Measurements from ENCODE around the gene SH3BP1.
"Not testable (repeated sequence)": the region's sequence is repeated elsewhere in the genome, so short reads cannot be mapped to it uniquely, and the experiment has no call there.

The SH3BP1 gene

DNA sequence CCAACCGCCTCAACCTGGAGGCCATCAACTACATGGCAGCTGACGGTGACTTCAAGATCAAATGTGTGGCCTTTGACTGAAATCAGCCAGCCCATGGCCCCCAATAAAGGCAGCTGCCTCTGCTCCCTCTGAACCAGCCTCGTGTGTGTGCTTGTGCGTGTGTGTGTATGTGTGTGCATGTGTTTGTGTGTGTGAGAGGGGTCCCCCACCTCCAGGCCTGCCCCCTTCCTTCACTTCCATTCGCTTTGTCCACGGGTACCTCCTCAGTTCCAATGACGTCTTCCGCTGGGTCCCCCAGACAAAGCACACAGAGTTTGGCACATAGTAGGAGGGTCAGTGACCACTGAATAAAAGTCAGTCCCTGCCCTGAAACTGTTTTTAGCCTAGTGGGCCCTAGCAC lies 40.2 kb downstream of the SH3BP1 start:
- no peak for DNase-seq (ENCODE audit: low spot score)

DNA sequence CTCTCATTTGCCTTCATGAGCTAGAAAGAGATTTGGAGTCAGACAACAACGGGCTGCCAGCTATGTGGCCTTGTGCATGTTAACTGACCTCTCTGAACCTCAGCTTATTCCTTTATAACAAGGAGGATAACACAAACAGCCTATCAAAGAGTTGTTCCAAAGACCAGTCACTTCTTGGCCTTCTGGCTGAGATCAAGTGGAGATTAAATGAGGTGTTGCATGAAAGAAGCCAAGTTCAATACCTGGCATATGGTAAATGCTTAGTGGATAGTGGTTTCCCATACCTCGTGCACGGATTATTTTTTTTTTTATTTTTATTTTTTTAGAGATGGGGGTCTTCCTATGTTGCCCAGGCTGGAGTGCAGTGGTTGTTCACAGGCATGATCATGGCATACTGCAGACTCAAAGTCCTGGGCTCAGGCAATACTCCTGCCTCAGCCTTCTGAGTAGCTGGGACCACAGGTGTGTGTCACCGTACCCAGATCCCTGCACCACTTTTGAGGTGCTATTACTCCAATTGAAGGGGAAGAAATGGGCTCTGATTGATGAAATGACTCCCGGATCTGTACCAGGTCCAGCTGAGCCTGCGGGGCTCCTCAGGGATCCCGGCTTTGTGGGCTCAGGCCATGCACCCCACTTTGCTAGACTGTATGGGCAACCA lies 40.9 kb downstream of the SH3BP1 start:
- no peak for DNase-seq (ENCODE audit: low spot score)

DNA sequence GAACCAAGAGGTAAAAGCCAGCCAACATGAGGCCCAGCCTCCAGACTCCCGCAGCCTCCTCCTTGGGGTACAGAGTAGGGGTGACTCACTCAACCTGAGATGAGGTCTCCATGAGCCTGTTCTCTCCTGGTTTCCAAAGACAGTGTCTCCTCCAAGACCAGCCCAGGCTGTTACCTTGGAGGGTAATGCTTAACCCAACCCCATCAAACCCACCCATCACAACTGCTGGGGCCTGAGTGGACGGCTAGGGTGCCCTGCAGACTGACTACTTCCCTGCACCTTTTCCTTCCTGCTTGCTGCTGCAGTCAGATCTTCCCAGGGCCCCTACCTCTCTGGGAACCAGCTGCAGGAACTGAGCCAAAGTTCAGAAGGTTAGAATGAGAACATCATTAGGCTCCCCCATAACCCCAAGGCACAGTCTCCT lies 41.5 kb downstream of the SH3BP1 start:
- no peak for DNase-seq (ENCODE audit: low spot score)

DNA sequence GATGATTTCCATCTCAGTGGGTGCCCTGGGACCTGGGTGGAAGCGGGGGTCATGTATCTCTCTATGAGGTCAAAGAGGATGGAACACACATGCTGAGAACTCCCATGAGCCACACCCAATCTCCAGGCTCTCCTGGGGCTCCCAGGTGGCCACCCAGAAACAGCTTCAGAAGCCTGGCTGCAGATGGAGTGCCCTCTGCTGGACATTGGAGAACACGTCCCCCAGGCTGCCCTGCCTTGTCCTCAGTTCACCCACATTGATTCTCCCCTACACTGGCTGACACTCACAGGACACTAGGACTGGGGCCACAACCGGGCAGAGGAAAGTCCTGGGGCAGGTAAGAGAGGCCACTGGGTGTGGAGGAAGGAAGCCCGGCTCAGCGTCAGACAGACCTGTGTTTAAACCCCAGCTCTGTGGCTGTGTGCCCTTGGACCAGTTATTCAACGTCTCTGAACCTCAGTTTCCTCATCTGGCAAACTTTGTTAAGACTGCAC lies 42.1 kb downstream of the SH3BP1 start:
- peak; percentile 79 for DNase-seq (ENCODE audit: low spot score)

DNA sequence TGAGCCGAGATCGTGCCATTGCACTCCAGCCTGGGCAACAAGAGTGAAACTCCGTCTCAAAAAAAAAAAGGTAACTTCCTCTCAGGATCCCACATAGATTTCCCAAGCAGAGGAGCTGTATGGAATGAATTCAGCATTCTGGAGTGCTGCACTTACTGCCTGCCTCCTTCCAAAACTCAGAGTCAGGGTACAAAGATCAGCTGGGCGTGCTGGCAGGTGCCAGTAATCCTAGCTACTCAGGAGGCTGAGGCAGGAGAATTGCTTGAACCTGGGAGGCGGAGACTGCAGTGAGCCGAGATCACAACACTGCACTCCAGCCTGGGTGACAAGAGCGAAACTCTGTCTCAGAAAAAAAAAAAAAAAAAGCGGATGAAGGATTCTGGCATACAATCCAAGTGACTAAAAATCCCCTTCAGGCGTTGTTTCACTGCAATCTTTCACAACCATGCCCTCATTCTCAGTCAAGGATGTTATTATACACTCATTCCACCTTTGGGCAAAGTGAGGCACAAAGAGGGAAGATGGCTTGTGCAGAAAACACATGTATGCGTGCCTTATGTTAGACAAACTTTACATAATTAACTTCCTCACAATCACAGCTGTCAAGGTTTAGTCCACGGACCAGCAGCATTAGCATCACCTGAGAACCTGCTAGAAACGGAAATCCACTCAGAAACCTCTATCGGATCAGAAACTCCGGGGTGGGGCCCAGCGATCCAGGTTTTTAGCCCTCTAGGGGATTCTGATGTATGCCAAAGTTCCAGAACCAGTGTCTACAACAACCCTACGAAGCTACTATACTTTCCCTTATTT lies 45.5 kb downstream of the SH3BP1 start:
- no peak for DNase-seq (ENCODE audit: low spot score)

DNA sequence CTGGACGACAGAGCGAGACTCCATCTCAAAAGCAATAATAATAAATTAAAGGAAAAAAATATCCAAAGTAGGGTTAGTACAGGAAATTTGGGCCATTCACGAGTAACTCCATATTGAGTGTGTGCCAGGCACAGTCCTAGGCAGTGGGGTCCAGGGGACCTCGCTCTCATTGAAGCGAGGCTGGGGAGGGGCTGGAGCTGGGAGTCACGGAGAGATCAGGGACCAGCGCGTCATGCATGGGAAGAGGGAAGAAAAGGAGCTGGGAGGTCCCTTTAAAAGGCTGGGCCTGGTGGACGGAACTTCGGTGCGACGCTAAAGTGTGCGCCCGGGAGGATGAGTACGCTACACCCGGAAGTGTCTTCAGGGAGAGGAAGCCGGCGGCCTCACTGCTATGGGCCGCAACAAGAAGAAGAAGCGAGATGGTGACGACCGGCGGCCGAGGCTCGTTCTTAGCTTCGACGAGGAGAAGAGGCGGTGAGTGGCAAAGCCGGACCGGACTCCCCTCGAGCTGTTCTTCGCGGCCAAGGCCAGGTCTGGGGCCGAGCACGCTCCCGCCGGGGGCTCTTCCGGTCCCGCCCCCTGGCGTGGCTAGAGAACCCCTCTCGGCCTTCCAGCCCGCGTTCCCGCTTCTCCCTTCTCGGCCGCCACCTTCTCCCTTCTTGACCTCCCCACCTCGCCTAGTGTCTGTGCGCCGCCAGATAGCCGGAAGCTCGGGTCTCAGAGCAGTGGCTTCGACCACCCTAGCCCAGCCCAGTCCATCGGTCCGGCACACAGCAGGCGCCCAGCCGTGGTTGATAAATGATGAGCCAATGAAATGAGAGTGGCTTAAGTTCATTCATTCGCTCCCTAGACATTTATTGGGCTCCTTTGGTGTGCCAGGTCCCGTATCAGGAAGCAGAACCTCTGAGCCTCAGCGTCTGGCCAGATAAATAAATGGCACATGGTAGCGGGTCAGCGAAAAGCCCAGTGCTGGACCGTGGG lies 46.8 kb downstream of the SH3BP1 start, which contains the start of gene NOL12:
Gene NOL12, plus strand, starts transcription at position 342 of the 981 bp plus-strand sequence. Its CDS starts 50 bp downstream, at position 392.
- peak; percentile 84 for DNase-seq (ENCODE audit: low spot score)

DNA sequence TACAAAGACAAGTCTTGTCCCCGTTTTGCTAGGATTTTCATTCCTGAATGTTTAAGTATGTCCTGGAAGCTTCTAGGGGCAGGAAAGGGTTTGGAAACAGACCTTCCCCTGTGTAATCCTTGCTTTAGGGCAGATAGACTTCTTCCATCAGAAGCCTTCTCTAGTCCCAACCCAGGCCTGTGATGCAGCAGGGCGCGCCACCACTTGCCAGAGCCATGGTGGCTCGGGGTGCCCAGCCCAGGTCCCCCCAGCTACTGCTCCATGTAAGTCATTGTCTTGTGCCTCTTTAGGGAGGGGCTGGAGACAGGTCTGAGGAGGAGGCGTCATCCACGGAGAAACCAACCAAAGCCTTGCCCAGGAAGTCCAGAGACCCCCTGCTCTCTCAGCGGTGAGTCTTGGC lies 50.9 kb downstream of the SH3BP1 start:
- DNase-seq (ENCODE audit: low spot score): no peak

DNA sequence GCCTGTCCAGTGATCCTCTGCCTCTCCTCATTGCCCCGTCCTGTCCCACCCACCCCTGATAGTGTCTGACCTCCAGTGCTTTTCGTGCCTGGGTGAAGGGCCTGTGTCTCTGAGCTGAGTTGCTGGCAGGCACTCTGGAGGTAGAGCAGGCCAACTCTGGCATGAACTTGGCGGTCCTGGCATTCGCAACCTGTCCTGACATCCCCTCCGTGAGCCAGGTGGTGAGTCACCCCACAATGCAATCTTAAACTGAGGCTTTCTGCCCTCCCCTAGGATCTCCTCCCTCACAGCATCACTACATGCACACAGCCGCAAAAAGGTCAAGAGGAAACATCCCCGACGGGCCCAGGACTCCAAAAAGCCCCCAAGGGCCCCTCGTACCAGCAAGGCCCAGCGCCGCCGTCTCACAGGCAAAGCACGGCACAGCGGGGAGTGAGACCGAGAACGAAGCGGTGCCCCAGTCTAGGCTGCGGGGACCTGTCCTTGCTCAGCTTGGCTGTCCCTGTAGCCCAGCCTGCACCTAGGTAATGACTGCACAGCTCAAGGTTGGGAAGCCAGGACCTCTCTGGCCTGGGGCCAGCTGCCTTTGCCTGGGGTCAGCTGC lies 51.5 kb downstream of the SH3BP1 start:
- DNase-seq (ENCODE audit: low spot score): no peak

DNA sequence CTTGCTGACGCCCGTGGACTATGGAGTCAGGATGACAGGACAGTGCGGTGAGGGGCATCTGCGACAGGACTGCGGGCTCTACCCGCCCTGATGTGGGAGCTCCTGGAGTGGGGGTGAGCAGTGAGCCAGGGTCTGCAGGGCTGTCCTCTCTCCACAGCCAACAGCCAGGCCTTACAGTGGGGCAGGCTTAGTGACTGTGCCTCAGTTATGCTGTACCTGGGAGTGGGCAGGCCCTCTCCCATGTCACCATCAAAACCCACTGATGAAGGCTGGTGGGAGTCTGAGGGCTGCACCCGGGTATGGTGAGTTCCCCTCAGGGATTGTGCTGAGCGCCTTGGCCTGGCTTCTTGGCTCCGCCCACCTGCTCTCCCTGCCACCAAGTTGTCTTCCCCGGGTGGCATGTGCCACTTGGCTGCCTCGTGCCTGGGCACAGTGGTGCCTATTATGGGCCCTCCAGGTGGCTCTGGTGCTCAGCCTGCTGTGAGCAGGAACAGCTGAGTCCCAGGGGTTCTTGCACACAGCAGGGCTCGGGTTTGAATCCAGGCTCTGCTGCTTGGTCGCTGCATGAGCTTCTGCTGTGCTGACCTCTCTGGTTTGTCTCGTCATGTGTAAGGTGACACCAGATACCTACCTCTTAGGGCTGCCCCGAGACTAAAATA lies 53.3 kb downstream of the SH3BP1 start:
- DNase-seq (ENCODE audit: low spot score): no peak

DNA sequence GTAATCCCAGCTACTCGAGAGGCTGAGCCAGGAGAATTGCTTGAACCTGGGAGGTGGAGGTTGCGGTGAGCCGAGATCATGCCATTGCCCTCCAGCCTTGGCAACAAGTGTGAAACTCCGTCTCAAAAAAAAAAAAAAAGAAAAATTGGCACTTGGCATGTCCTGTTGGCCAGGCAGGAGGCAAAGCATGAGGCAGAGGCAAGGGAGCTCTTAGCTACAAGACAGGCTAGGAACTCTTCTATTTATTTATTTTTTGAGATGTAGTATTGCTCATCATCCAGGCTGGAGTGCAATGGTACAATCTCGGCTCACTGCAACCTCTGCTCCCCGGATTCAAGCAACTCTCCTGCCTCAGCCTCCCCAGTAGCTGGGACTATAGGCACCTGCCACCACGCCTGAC lies 54.7 kb downstream of the SH3BP1 start:
- DNase-seq (ENCODE audit: low spot score): not testable (repeated sequence)

DNA sequence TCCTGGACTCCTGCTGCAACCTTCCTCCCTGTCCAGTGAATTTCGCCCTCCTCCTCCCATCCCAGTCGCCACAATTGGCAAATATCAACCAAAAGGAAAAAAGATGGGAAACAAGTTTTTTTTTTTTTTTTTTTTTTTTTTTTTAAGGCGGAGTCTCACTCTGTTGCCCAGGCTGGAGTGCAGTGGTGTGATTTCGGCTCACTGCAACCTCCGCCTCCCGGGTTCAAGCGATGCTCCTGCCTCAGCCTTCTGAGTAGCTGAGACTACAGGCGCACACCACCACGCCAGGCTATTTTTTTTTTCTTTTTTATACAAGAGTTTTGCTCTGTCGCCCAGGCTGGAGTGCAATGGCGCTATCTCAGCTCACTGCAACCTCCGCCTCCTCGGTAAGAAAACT lies 56.8 kb downstream of the SH3BP1 start:
- not testable (repeated sequence) for DNase-seq (ENCODE audit: low spot score)

DNA sequence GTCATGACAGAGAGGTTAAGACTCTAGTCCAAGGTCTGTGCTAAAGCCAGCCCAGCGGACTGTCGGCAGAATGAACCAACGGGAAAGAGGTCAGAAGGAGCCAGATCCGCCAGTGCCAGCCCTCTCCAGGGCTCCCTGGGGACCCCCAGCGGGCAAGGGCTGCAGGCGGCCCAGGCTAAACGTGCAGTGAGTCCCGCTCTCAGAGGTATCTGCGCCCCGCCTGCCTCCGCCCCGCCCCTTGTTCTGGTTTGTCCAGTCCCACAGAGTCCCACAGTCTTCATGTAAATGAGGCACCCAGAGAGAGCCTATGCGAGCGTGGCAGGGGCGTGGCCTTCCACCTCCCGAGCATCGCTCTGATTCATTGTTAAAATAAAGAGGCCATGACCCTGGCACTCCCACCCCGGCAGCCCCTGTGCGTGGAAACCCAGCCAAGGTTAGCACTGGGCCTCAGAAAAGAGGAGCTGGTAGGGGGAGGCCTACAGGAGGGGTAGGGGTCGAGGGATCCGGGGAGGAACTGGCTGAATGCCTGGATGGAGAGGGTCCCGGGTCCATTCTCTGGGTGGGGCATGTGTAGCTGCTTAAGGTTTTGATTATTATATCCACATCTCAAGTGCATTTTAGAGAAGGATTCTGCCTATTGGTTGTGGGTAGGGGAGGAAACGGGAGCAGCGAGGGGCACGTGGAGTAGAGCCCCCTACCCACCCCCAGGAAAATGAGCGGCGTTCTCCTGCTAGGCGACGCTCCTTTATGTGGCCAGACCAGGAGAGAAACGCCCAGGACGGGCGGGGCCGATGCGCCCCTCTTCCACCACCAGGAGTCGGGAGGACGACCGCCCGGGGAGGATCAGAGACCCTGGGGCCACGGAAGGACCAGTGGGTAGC lies 57.4 kb downstream of the SH3BP1 start, which contains the start of gene TRIOBP:
Gene TRIOBP, plus strand, starts transcription at position 392 of the 881 bp plus-strand sequence. CDS start 4,318 bp downstream, outside the sequence.
- DNase-seq (ENCODE audit: low spot score): peak; percentile 85

DNA sequence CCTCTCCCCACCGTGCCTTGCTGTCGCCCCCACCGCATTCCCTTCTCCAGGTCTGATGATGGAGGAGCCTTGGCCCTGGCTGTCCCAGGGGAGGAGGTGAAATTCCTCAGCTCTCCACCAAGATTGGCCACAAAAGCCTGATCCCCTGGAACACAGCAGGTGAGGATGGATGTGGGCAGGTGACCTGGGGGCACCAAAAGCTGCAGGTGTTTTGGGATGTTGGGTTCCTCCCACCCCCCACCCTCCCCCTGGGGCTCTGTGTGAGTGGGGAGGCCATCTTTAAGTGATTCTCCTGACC lies 58.0 kb downstream of the SH3BP1 start:
- DNase-seq (ENCODE audit: low spot score): no peak

DNA sequence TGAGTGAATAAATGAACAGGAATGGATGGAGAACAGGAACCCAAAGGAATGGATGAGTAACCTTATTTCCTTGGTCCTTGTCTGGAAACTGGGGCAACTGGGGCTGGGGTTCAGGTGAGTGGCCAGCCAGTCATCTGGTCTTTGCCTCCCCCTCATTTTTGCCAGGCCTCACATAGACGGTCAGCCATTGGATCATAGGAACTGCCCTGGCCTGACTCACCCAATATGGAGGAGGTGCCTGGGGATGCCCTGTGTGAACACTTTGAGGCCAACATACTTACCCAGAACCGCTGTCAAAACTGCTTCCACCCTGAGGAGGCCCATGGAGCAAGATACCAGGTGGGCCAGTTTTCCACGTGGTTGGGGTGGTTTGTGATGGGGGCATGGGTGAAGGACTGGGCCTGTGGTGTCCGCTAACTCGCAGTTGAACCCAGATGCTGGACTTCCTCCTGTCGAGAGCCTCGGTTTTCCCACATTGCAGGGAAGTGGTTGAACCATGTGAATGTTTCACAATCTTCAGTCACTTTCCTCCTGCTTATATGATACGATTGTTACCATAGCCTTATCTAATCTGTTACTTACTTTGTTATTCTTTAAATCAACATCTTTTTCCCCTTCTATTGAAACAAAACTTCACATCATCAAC lies 61.8 kb downstream of the SH3BP1 start:
- DNase-seq (ENCODE audit: low spot score): no peak

DNA sequence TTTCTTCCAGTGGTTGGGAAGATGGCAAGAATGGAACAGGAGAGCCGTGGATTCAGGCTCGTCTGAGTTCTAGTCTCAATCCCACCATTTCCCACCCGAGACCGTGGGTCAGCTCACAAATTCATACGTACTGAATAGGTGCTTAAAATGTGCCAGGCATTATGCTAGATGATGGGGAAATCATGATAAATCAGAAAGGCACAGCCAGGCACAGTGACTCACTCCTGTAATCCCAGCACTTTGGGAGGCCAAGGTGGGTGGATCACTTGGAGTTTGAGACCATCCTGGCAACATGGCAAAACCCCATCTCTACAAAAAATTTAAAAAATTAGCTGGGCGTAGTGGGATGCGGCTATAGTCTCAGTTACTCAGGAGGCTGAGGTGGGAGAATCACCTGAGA lies 64.4 kb downstream of the SH3BP1 start:
- DNase-seq (ENCODE audit: low spot score): no peak

DNA sequence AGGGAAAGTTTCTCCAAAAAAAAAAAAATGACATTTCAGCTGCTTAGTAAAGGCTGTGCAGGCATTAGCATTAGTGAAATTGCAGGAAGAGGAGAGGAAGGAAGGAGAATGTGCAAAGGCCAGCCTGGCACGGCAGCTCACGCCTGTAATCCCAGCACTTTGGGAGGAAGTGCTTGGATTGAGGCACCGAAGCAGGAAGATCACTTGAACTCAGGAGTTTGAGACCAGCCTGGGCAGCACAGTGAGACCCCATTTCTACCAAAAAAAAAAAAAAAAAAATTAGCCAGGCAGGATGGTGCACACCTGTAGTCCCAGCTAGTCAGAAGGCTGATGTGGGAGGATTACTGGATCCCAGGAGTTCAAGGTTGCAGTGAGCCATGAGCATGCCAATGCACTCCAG lies 65.2 kb downstream of the SH3BP1 start:
- no peak for DNase-seq (ENCODE audit: low spot score)

DNA sequence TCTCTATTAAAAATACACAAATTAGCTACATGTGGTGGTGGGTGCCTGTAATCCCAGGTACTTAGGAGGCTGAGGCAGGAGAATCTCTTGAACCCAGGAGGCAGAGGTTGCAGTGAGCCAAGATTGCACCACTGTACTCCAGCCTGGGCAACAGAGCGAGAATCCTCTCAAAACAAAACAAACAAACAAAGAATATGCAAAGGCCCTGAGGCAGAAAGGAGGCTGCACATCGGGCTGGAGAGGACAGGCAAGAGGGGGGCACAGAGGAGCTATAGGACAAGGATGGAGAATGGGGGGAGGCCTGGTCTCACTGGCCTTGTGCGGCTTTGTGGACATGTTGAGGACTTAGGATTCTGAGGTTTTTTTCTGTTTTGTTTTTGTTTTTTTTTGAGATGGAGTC lies 65.7 kb downstream of the SH3BP1 start:
- DNase-seq (ENCODE audit: low spot score): no peak
